ENCODE results near the gene SPDYE6. TPM values are rescaled to one million over a fixed set of nuclear protein-coding genes. Genes with fewer than 3 reads are reported as not detected.
"Not testable (repeated sequence)": the region's sequence is repeated elsewhere in the genome, so short reads cannot be mapped to it uniquely, and the experiment has no call there.

Gene SPDYE6
- total RNA-seq, 1 experiment from 2014 or later = not detected

DNA sequence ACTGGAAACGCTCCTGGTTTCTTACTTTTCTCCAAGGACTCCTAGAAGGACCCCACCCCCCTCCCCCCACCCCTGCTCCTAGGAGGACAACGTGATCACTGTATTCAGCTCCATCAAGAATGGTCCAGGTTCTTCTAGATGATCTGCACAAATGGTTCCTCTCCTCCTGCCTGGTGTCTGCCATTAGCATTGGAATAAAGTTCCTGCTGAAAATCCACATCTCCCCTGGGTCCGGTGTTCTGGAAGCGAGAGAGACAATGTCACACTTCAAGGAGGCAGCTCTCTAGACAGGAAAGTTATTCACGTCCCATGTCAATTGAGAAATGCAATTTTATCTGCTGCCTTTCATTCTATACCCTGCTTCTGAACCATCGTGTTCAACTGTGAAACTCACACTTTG lies 9.3 kb downstream of the SPDYE6 start:
- H3K4me3 ChIP-seq; H3F3A ChIP-seq (ENCODE audit: insufficient read depth, low read depth); H3K9me3 ChIP-seq (ENCODE audit: insufficient read depth, low read depth); H3K79me2 ChIP-seq (ENCODE audit: low read depth); H3K4me2 ChIP-seq; H2AFZ ChIP-seq; H4K20me1 ChIP-seq (ENCODE audit: insufficient read depth); CTCF ChIA-PET; H3K36me3 ChIP-seq (ENCODE audit: low read depth); H3K4me1 ChIP-seq (replicated peaks; ENCODE audit: insufficient read depth); BruUV-seq (replicated peaks); H3K9me2 ChIP-seq (ENCODE audit: insufficient read depth); H3K27me3 ChIP-seq (ENCODE audit: insufficient read depth, low read depth); H3K27ac ChIP-seq; DNase-seq; POLR2A ChIA-PET (ENCODE audit: unreplicated experiment); intact Hi-C loops (cut with micrococcal nuclease; ENCODE audit: unreplicated experiment): not testable (repeated sequence)

DNA sequence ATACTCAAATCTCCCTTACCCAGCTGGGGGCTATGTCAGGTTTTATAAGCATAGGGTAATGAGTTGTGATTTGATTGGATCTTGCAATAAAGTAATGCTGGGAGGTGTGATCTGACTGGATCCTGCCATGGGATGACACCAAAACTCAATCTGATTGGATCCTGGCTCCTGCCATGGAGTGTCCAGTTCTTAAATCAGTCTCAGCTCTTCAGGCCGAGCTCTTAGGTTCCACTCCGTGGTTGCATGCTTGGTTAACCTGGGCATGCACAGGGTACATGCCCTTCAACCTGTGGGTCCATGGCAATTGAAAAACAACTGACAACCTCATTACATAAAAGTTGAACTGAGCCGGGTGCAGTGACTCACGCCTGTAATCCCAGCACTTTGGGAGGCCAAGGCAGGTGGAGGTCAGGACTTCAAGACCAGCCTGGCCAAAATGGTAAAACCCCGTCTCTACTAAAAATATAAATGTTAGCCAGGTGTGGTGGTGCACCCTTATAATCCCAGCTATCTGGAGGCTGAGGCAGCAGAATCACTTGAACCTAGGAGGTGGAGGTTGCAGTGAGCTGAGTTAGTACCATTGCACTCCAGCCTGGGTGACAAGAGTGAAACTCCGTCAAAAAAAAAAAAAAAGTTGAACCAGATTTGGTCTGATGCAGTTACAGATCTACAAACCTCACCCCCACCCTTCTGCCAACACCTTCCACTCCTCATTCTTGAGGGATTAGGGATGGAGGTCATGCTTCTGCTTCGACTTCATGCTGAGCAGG lies 15.5 kb downstream of the SPDYE6 start:
- BruUV-seq (replicated peaks); H3K9me3 ChIP-seq (ENCODE audit: insufficient read depth, low read depth); CTCF ChIA-PET; H3K36me3 ChIP-seq (ENCODE audit: low read depth); H3K4me1 ChIP-seq (replicated peaks; ENCODE audit: insufficient read depth); H4K20me1 ChIP-seq (ENCODE audit: insufficient read depth); H3F3A ChIP-seq (ENCODE audit: insufficient read depth, low read depth); H3K9me2 ChIP-seq (ENCODE audit: insufficient read depth); H3K79me2 ChIP-seq (ENCODE audit: low read depth); H3K27me3 ChIP-seq (ENCODE audit: insufficient read depth, low read depth); POLR2A ChIA-PET (ENCODE audit: unreplicated experiment); H3K4me2 ChIP-seq; intact Hi-C loops (cut with micrococcal nuclease; ENCODE audit: unreplicated experiment); H2AFZ ChIP-seq; H3K27ac ChIP-seq; H3K4me3 ChIP-seq; DNase-seq: not testable (repeated sequence)

DNA sequence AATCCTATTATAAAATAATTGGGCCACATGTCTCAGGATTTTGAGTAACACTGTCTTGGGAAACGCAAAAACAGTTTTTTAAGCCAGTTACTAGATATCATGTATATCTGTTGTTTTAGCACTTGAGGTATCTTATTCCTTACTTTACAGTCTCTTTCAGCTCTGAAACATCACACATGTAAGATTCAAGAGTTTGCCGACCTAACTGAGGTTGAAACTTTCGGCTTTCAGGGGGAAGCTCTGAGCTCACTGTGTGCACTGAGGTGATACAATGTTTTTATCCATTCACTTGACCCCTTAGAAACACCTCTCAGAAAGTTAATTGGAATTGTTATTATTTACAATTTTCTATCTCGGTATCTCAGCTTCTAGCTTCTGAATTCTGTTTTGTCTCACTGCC lies 18.8 kb downstream of the SPDYE6 start:
- POLR2A ChIA-PET (ENCODE audit: unreplicated experiment); H3K79me2 ChIP-seq (ENCODE audit: low read depth); DNase-seq; H3K27ac ChIP-seq; CTCF ChIA-PET; H2AFZ ChIP-seq; H3K36me3 ChIP-seq (ENCODE audit: low read depth); H3K4me1 ChIP-seq (replicated peaks; ENCODE audit: insufficient read depth); H3K4me3 ChIP-seq; H3K9me3 ChIP-seq (ENCODE audit: insufficient read depth, low read depth); intact Hi-C loops (cut with micrococcal nuclease; ENCODE audit: unreplicated experiment); H3K27me3 ChIP-seq (ENCODE audit: insufficient read depth, low read depth); H4K20me1 ChIP-seq (ENCODE audit: insufficient read depth); H3K4me2 ChIP-seq; H3F3A ChIP-seq (ENCODE audit: insufficient read depth, low read depth); BruUV-seq (replicated peaks); H3K9me2 ChIP-seq (ENCODE audit: insufficient read depth): not testable (repeated sequence)

DNA sequence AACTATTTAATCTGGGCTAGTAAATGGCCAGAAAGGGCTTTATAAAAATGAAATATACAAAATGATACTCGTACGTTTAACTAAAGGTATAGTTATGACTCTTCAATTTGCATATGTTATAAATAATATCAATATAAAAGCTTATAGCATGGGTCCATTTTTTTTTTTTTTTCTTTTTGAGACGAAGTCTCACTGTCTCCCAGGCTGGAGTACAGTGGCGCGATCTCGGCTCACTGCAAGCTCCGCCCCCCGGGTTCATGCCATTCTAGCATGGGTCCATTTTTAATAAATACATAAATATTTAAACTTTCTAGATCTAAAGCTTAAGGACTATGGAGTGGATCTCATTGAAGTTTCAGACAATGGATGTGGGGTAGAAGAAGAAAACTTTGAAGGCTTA lies 19.2 kb downstream of the SPDYE6 start:
- H3K36me3 ChIP-seq (ENCODE audit: low read depth); H3K4me1 ChIP-seq (replicated peaks; ENCODE audit: insufficient read depth); H3K79me2 ChIP-seq (ENCODE audit: low read depth); H2AFZ ChIP-seq; POLR2A ChIA-PET (ENCODE audit: unreplicated experiment); H4K20me1 ChIP-seq (ENCODE audit: insufficient read depth); H3F3A ChIP-seq (ENCODE audit: insufficient read depth, low read depth); CTCF ChIA-PET; H3K27me3 ChIP-seq (ENCODE audit: insufficient read depth, low read depth); intact Hi-C loops (cut with micrococcal nuclease; ENCODE audit: unreplicated experiment); H3K27ac ChIP-seq; H3K4me3 ChIP-seq; H3K9me3 ChIP-seq (ENCODE audit: insufficient read depth, low read depth); BruUV-seq (replicated peaks); H3K9me2 ChIP-seq (ENCODE audit: insufficient read depth); DNase-seq; H3K4me2 ChIP-seq: not testable (repeated sequence)

DNA sequence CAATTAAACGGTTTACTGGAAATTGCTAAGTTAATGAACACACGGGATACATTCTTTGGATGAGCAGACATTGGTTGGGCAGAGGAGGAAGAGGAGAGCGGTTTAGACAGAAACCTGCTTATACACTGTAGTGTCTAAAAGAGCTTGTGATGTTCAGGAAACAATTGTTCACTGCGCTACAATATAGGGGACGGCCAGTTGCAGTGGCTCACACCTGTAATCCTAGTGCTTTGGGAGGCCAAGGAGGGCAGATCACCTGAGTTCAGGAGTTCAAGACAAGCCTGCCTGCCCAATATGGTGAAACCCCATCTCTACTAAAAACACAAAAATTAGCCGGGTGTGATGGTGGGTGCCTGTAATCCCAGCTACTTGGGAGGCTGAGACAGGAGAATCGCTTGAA lies 20.7 kb downstream of the SPDYE6 start:
- H3K27ac ChIP-seq; BruUV-seq (replicated peaks); H3K36me3 ChIP-seq (ENCODE audit: low read depth); H3F3A ChIP-seq (ENCODE audit: insufficient read depth, low read depth); CTCF ChIA-PET; H3K4me1 ChIP-seq (replicated peaks; ENCODE audit: insufficient read depth); H4K20me1 ChIP-seq (ENCODE audit: insufficient read depth); H3K4me3 ChIP-seq; POLR2A ChIA-PET (ENCODE audit: unreplicated experiment); H3K9me3 ChIP-seq (ENCODE audit: insufficient read depth, low read depth); H3K27me3 ChIP-seq (ENCODE audit: insufficient read depth, low read depth); intact Hi-C loops (cut with micrococcal nuclease; ENCODE audit: unreplicated experiment); H3K9me2 ChIP-seq (ENCODE audit: insufficient read depth); H3K79me2 ChIP-seq (ENCODE audit: low read depth); H3K4me2 ChIP-seq; DNase-seq; H2AFZ ChIP-seq: not testable (repeated sequence)

DNA sequence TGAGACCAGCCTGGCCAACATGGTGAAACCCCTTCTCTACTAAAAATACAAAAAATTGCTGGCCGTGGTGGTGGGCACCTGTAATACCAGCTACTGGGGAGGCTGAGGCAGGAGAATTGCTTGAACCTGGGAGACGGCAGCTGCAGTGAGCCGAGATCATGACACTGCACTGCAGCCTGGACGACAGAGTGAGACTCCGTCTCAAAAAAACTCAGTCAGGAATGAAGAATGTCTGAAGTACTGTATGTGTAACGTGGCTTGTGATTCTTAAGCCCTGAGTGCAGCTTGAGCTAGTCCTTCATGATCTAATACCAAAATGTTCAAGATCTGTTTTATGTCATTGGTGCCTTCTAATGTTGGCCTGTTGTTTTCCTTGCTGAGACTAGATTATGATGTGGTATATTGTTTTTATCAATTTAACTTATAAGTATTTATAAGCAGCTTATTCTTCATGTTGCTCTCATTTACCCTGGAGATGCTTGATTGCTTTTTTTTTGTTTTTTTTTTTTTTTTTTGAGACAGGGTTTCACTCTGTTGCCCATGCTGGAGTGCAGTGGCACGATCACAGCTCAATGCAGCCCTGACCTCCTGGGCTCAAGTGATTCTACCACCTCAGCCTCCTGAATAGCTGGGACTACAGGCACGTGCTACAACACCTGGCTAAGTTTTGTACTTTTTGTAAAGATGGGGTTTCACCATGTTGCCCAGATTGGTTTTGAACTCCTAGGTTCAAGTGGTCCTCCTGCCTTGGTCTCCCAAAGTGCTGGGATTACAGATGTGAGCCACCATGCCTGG lies 25.4 kb downstream of the SPDYE6 start:
- H3F3A ChIP-seq (ENCODE audit: insufficient read depth, low read depth); H3K9me3 ChIP-seq (ENCODE audit: insufficient read depth, low read depth); H3K9me2 ChIP-seq (ENCODE audit: insufficient read depth); H4K20me1 ChIP-seq (ENCODE audit: insufficient read depth); H2AFZ ChIP-seq; H3K4me1 ChIP-seq (replicated peaks; ENCODE audit: insufficient read depth); H3K27ac ChIP-seq; intact Hi-C loops (cut with micrococcal nuclease; ENCODE audit: unreplicated experiment); H3K4me3 ChIP-seq; DNase-seq; H3K4me2 ChIP-seq; H3K79me2 ChIP-seq (ENCODE audit: low read depth); CTCF ChIA-PET; H3K27me3 ChIP-seq (ENCODE audit: insufficient read depth, low read depth); BruUV-seq (replicated peaks); H3K36me3 ChIP-seq (ENCODE audit: low read depth): not testable (repeated sequence)
- POLR2A ChIA-PET (ENCODE audit: unreplicated experiment) = interaction anchor here (0.7 kb wide), 1 partner anchor 32 kb away, joined by 9 read pairs; no protein-coding TSS in a partner anchor

DNA sequence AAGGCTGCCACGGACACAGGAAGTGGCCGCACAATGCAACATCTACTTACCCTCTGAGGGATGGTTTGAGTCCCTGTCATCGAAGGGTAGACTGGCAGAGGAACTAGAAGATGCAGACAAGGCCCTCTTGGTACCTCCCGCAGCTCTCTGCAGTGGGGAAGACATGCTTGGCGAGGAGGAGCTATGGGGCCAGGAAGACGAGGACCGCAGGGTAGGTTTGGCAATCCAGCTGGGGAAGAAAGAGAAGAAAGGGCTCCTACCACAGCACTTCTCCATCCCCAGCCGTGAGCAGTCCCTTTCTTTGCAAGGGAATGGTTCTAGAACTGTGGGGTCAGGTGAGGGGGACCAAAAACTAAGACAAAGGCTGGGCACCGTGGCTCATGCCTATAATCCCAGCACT lies 26.9 kb downstream of the SPDYE6 start:
- H3K79me2 ChIP-seq (ENCODE audit: low read depth); DNase-seq; H3K4me2 ChIP-seq; POLR2A ChIA-PET (ENCODE audit: unreplicated experiment); H3K27me3 ChIP-seq (ENCODE audit: insufficient read depth, low read depth); intact Hi-C loops (cut with micrococcal nuclease; ENCODE audit: unreplicated experiment); H3K9me2 ChIP-seq (ENCODE audit: insufficient read depth); H3K36me3 ChIP-seq (ENCODE audit: low read depth); H3K9me3 ChIP-seq (ENCODE audit: insufficient read depth, low read depth); CTCF ChIA-PET; H3F3A ChIP-seq (ENCODE audit: insufficient read depth, low read depth); H3K4me1 ChIP-seq (replicated peaks; ENCODE audit: insufficient read depth); BruUV-seq (replicated peaks); H3K4me3 ChIP-seq; H2AFZ ChIP-seq; H3K27ac ChIP-seq; H4K20me1 ChIP-seq (ENCODE audit: insufficient read depth): not testable (repeated sequence)
